ENCODE data around the gene EPHA8.
A peak's percentile ranks its signal among the peaks of the same experiment; 100 is the strongest.

EPHA8 gene

GRCh38 chr1:22536506-22536905 is 26.8 kb upstream of the EPHA8 start:
- peak; percentile 5 for DNase-seq (ENCODE audit: low read depth)

GRCh38 chr1:22537441-22538139 is 25.7 kb upstream of the EPHA8 start:
- DNase-seq (ENCODE audit: low read depth), result no peak

GRCh38 chr1:22539510-22540118 is 23.7 kb upstream of the EPHA8 start:
- no peak for DNase-seq (ENCODE audit: low read depth)

- DNase-seq (ENCODE audit: low read depth), result no peak
These were observed 23.0 kb upstream of the EPHA8 start for GRCh38 chr1:22540337-22540736.

GRCh38 chr1:22542886-22543285 is 20.4 kb upstream of the EPHA8 start:
- no peak for DNase-seq (ENCODE audit: low read depth)

- no peak for DNase-seq (ENCODE audit: low read depth)
These were observed 19.6 kb upstream of the EPHA8 start for GRCh38 chr1:22543679-22544078.

GRCh38 chr1:22544606-22545005 is 18.7 kb upstream of the EPHA8 start:
- no peak for DNase-seq (ENCODE audit: low read depth)

- no peak for DNase-seq (ENCODE audit: low read depth)
These were observed 18.1 kb upstream of the EPHA8 start for GRCh38 chr1:22545141-22545540.

GRCh38 chr1:22547186-22547817 is 16.0 kb upstream of the EPHA8 start:
- DNase-seq (ENCODE audit: low read depth), result no peak

- no peak for DNase-seq (ENCODE audit: low read depth)
These were observed 15.3 kb upstream of the EPHA8 start for GRCh38 chr1:22547818-22548462.

GRCh38 chr1:22550021-22550420 is 13.3 kb upstream of the EPHA8 start:
- no peak for DNase-seq (ENCODE audit: low read depth)

- no peak for DNase-seq (ENCODE audit: low read depth)
These were observed 11.7 kb upstream of the EPHA8 start for GRCh38 chr1:22551591-22551990.

- no peak for DNase-seq (ENCODE audit: low read depth)
These were observed 11.3 kb upstream of the EPHA8 start for GRCh38 chr1:22552021-22552420.

GRCh38 chr1:22553104-22553880 is 10.0 kb upstream of the EPHA8 start:
- no peak for DNase-seq (ENCODE audit: low read depth)

GRCh38 chr1:22553991-22554522 is 9.2 kb upstream of the EPHA8 start:
- no peak for DNase-seq (ENCODE audit: low read depth)

- DNase-seq (ENCODE audit: low read depth), result no peak
These were observed 8.0 kb upstream of the EPHA8 start for GRCh38 chr1:22555371-22555656.

- DNase-seq (ENCODE audit: low read depth), result no peak
These were observed 6.7 kb upstream of the EPHA8 start for GRCh38 chr1:22556391-22557104.

GRCh38 chr1:22557341-22557950 is 5.8 kb upstream of the EPHA8 start:
- no peak for DNase-seq (ENCODE audit: low read depth)

- no peak for DNase-seq (ENCODE audit: low read depth)
These were observed 648 bp downstream of the EPHA8 start for GRCh38 chr1:22563671-22564602.

- DNase-seq (ENCODE audit: low read depth), result no peak
These were observed 2.9 kb downstream of the EPHA8 start for GRCh38 chr1:22566161-22566560.

Measured in amniotic epithelial cell (primary cell).